GM19025 (cell line): ENCODE measurements around the gene CLDN2.
"Not testable (repeated sequence)": the region's sequence is repeated elsewhere in the genome, so short reads cannot be mapped to it uniquely, and the experiment has no call there.

Source experiments
- ATAC-seq: cut with Tn5 transposase; IDR thresholded peaks from one replicate; pipeline ENCODE4 v1.9.1; 2021; ENCODE audit warnings: mild to moderate bottlenecking, low read depth, moderate library complexity; ENCODE audit not compliant: unreplicated experiment

The CLDN2 gene

GRCh38 chrX:106919932-106920452, at the start of gene CLDN2:
Gene CLDN2 (plus strand): TSS chrX:106920402. CDS start chrX:106928229, 7,827 bp downstream.
- no peak for ATAC-seq

GRCh38 chrX:106872796-106873195, 47.4 kb upstream of the CLDN2 start:
- ATAC-seq = not testable (repeated sequence)

- no peak for ATAC-seq
Measured at GRCh38 chrX:106874075-106874474, 46.1 kb upstream of the CLDN2 start.

GRCh38 chrX:106875151-106875550, 45.1 kb upstream of the CLDN2 start:
- no peak for ATAC-seq

- no peak for ATAC-seq
Measured at GRCh38 chrX:106889468-106889867, 30.7 kb upstream of the CLDN2 start.

GRCh38 chrX:106891762-106892460, 28.3 kb upstream of the CLDN2 start:
- ATAC-seq = no peak

- no peak for ATAC-seq
Measured at GRCh38 chrX:106894392-106894909, 25.8 kb upstream of the CLDN2 start.

- ATAC-seq = no peak
Measured at GRCh38 chrX:106894978-106895452, 25.2 kb upstream of the CLDN2 start.

- no peak for ATAC-seq
Measured at GRCh38 chrX:106897259-106897658, 22.9 kb upstream of the CLDN2 start.

GRCh38 chrX:106898462-106898861, 21.7 kb upstream of the CLDN2 start:
- no peak for ATAC-seq

- ATAC-seq = no peak
Measured at GRCh38 chrX:106899276-106899675, 20.9 kb upstream of the CLDN2 start.

- no peak for ATAC-seq
Measured at GRCh38 chrX:106899841-106900240, 20.4 kb upstream of the CLDN2 start.

- ATAC-seq = no peak
Measured at GRCh38 chrX:106901341-106901740, 18.9 kb upstream of the CLDN2 start.

GRCh38 chrX:106901781-106902219, 18.4 kb upstream of the CLDN2 start:
- ATAC-seq = no peak

- no peak for ATAC-seq
Measured at GRCh38 chrX:106902684-106903083, 17.5 kb upstream of the CLDN2 start.

- ATAC-seq = no peak
Measured at GRCh38 chrX:106903291-106903824, 16.8 kb upstream of the CLDN2 start, which contains the start of gene RIPPLY1. Gene RIPPLY1 (minus strand): TSS chrX:106903341. CDS start chrX:106903287, 54 bp downstream.

GRCh38 chrX:106903856-106904528, 16.2 kb upstream of the CLDN2 start:
- no peak for ATAC-seq

GRCh38 chrX:106905064-106905708, 15.0 kb upstream of the CLDN2 start:
- no peak for ATAC-seq

- ATAC-seq = no peak
Measured at GRCh38 chrX:106906361-106906760, 13.8 kb upstream of the CLDN2 start.

- ATAC-seq = no peak
Measured at GRCh38 chrX:106912864-106913263, 7.3 kb upstream of the CLDN2 start.
